Stimulated activated CD4-positive, alpha-beta T cell treated with anti-CD3 and anti-CD28 coated beads, Interleukin-4, amount 100 ng/mL, for 1 hour (primary cell): ENCODE data around the gene FCN3.
A peak's percentile ranks its signal among the peaks of the same experiment; 100 is the strongest.
"Not testable (repeated sequence)": the region's sequence is repeated elsewhere in the genome, so short reads cannot be mapped to it uniquely, and the experiment has no call there.

Source experiments
- DNase-seq: peaks from one replicate; pipeline ENCODE4 v3.0.0-alpha.2; 2020

The FCN3 gene

DNA sequence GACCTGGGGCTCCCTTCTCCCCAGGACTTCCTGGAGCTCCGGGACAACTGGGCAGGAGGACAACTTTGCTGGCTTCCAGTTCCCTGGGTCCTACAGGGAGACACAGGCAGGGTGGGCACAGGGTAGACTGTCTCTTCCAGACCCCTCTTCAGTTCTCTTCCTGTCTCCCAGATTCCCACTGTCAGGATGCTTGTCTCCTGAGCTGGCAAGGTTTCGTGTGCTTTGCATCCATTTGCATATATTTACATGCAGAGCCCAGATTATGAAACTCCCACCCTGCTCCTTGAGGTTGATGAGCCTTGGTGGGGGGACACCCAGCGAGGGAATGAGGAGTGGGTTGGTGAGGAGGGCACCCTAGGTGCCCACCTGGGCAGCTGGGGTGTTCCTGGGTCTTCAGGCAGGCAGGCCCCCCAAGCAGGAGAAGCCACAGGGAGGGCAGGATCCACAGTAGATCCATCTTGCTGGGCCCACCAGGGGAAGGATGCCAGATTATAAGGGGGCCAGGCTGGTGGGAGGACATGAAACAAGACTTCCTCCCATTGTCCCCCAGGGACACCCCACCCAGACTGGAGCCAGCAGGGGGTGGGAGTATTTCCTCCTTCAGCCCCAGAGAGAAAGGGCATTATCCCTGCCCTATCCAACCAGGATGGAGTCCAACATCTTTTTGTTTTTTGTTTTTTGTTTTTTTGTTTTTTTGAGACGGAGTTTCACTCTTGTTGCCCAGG is at the start of gene FCN3:
FCN3 (minus strand) TSS at position 463 of the 725 bp plus-strand sequence; CDS start at position 457, 6 bp downstream.
- no peak for DNase-seq

DNA sequence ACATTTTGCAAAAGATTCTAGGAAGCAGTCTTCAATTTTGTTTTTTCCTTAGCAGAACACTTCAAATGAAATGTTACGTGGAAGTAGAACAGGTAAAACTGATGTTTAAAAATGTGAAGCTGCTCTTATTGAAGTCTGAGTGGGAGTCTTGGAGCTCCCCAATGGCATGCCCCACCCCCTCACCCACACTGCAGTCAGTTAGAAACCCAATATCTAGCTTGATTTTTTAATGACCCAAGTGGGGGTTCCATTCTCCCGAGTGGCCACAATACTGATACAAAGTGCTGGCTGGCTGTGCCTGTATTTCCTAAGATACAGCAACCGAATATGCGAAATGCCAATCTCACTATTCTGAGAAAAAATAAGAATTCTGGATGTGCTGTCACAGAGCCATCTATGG is 49.1 kb upstream of the FCN3 start:
- DNase-seq: no peak

DNA sequence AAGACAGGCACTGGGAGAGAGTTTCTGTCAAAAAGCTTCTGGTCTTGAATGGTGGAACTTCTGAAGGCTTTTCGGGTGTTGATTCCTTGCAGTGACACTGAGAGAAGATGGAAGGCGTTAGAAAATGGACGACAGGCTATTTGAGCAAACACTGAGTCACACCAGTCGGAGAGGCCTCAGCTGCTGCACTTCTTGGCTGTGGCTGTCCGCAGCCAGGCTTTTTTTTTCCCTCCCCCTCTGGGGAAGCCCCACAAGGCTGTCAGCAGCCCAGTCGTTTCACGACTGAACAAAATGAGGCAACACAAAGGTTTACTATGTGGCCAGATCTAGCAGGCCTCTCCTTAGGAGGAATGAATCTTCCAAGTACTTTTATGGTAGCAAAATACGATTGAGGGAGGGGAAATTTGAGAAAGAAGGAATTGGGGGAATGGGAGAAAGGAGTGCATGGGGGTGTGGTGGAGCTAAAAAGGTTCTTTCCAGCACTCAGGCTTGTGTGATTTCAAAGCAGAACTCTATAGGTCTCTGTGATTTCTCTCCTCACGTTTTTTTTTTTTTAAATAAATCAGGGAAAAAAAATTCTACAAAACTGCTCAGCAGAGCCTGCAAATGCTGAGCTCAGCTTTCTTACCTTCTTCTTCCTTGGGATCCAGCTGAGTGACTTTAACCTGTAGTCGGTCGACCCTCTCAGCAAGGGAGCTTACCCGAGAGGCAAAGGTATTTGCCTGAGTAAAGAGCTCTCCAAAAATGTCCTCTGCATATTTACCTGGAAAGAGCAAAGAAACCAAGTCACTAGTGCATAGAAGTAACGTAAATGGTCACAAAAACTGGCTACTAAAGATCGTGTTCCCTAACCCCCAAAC is 43.9 kb upstream of the FCN3 start:
- DNase-seq: peak; percentile 45

DNA sequence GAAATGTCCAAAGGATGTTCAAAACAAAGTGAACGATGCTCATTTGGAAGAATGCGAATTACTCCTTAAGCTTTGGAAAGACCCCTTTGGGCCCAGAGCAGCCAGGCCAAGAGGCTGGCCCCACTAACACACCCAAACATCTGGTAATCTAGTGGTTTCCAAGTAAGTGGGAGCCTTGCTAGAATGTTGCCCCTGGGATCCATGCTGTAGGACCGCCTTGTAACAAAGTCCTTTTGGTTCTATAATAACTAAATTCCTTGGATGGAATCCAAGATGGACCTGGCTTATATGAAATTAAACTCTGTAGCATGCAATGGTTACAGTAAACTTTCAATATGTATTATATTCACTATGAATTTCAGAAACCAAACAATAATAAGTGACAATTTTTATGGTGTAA is 43.1 kb upstream of the FCN3 start:
- DNase-seq: no peak

DNA sequence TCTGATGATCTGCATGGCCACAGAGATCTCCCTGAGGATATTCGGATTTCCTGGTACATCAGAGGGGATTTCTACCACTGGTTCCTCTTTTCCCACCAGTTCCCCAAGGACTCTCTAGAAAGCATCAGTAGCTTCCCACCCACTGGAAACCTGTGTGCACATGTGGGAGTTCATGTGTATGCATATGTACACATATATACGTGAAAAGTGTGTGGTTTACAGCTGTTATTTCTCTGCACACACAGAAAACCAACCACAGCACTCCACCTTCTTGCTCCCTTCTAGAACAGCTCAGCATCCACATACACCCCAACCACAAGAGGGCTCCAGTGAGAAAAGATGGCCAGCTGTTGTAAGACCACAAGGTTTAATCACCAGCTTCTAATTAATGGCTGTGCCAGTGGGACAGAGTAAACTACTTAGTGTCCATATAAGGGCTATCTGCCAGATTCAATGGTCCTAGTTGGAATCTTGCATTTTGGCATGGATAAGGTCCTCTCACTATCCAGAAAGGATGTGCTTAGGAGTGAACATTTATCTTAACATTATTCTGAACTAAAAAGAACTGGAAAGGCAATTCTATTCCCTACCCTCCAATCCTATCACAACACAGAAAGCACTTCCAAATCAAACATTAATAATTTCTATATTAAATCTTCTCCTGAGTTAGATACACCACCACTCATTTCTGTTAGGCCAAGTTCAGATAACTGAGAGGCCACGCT is 41.9 kb upstream of the FCN3 start:
- DNase-seq: peak; percentile 38

DNA sequence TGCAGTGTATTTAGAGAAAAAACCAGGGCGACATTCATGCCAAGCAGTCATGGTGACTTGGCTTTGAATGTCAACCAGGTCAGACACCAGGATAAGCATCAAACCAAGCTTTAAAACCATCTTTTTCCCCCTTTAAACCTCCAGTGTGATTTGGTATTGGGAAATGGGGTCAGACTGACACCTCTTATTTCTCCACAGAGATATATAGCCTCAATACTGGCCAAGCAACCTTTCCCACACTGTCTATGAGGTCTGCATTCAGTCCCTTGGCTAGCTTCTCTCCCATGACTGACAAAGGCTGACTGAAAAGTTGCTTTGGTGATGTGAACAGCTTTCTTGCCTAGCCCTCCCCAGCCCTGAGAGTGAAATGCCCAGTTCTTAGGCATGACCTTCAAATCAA is 39.5 kb upstream of the FCN3 start:
- no peak for DNase-seq

DNA sequence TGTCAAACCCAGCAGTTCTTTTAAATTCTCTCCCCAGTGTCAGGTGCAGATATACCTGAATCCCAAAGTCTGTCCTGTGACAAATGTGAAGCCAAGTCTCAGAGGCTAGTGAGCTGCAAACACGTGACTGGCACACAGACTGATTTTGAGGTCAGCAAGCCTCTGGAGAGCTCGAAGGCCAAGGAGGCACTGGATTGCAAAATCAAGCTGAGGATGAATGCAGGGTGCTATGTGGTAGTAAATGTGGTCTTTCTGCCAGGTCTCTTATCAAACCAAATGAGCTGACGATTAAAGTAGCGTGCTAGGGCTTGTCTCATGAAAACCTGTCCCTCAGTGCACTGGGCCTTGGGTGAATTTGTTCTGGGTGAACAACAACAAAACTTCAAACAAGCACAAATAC is 38.4 kb upstream of the FCN3 start:
- no peak for DNase-seq

DNA sequence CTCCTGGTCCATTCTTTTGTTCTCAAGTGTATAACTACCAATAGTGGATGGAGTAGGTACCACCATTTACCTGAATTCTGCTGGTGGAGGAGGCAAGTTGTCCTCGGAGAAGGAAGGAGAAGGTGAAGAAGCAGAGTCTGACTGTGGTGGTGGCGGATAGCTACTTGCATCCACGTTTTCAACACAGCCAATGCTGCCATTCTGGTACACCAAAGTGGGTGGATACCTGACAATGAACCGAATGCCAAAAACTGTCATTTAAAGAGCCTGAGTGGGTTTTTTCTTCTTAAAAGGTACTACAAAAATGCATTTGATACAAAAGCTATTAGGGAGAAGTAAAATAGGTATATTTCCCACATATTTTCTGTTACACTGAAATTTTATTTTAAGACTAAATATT is 37.9 kb upstream of the FCN3 start:
- no peak for DNase-seq

DNA sequence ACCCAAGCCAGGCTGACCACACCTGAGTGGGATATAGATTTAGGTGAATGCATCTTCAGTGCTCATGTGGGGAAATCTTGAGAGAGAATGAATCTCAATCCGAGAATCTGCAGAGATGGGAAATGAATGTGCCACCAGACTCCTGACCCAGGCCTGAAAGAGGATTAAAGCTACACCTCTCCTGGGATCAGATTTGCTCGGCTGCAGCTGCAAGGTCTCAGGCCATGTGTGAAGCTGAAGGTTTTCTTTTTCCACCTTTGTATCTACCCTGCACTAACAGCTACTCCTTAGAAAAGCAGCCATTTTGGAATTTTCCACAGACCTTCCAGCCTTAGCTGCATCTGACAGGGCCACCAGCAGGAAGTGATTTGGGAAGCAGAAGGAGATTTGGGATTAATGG is 36.1 kb upstream of the FCN3 start:
- no peak for DNase-seq

DNA sequence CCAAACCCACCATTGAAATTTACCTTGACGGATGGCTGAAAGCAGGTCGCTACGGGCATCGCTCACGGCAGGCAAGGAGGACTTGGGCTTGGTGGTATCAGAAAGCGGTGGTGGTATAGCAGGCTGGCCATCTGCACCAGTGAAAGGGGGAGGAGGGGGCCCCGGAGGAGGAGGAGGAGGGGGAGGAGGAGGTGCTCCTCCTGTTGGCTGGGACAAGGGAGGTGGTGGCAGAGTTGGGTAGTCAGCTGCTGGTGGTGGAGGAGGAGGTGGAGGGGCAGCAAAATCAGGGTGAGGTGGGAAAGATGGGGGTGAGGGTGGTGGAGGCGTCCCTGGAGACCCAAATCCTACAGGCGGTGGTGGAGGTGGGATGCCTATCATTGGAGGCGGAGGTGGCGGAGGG is 35.0 kb upstream of the FCN3 start:
- DNase-seq: no peak

DNA sequence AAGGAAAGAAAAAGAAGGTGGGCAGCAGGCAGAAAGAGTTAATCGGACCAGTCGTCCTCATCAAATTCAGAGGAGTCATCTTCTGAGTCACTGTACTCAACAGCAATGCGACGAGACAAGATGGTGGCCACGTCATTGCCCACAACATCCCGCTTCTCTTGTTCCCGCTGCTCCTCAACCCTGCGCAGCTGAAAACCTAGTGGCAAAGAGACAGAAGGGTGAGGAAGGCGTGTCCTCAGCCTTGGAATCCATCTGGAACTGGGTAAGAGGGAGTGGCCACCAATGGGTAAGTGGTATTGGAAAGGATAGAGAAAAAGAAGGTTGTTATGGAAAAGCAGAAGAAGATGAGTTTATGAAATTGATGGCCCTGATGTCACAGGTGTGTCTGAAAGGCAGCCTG is 33.5 kb upstream of the FCN3 start:
- DNase-seq: no peak

DNA sequence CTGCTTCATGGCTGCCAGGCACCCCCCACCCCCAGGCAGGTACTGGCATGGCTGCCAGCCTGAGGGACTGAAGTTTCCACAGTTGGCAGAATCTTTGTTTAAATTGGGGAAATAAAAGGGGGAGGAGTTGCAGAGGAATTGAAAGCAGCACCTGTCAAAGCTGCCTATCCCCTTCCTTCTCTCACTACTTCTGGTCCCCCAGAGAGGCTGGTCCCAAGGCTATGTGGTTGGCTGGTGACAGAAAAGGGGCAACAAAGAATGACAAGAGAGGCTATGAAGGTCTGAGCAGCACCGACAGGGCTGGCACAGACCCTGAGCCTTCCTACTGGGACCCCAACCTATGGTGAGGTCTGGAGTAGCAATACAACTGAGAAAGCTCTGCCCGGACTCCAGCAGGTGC is 32.2 kb upstream of the FCN3 start:
- DNase-seq: not testable (repeated sequence)

DNA sequence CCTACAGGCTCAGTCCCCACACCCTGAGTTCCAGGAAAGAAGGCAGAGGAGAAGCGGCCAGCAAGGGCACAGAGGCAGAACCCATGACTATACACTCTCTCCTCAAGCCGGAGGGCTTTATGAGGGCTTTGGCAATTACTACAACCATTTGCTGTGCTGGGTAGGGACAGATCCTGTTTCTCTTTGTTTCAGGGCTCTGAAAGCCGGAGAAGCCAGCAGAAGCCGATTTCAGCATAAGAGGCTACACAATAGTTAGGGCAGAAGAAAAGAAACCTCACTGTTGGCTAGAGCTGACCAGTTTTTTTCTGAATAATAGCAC is 31.7 kb upstream of the FCN3 start:
- no peak for DNase-seq

DNA sequence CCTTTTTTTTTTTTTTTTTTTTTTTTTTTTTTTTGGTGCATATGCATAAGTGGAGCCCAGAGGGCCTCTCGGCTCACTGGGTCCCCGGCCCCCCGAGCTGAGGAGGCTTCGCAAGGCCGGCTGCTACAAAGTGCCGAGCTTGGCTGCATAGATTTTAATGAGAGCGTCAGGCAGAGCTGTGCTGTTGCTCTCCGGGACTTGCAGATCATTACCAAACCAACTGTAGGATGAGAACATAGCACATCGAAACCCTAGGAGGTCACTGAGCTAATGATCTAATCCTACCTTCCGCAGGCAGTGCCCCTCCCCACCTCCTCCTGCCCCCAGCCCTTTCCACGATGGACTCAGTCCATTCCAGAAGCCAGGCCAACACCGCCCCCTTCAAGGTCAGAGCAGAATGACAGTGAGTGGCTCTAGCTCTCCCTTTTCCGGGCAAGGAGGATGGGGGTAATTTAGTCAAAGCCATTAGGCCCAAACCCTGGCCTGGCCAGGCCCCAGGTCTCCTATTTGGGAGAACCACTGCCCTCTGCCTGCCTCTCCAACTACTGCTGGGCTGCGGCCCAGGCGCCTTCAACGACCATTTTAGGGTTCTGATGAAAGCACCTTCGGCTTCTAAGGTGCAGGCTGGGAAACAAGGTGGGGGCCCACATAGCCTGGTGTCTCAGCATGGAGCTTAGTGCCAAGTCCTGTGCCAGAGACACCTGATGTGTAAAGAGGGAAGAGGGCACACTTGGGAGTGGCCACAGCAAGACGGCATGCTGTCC is 31.2 kb upstream of the FCN3 start:
- not testable (repeated sequence) for DNase-seq

DNA sequence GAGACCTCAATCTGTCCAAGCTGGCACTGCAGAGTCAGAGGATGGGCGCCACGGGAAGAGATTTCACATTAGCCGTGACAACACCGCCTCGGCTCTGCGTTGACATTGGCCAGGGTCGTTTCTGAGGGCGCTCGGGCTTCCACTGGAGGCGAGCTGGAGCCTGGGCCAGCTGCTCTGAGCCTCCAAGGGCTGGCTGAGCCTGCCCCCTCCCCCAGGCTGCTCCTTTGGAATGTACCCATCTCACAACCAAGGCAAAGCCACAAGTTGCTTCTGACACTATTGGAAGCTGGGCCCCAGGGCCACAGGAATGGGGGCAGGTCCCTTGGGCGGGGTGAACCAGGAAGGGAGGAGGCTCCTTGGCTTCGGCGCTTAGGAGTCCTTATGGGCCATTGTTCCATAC is 30.4 kb upstream of the FCN3 start:
- no peak for DNase-seq

DNA sequence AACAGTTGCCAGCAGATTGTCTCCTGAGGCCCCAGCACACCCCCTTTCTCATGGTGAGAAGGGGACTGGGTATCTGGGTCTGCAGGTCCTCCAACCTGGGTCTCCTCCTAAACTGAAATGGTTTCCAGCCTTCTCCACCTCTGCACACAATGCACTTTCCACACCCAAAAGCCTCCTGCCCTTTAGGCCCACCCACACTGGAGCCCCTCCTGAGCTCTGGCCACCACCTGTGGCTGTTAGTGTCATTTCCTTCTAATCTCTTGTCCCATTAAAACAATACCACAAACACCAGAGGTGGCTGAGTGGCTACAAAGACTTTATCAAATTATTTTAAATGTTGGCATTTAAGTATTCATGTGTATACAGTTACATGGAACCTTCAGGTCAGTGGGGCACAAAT is 29.3 kb upstream of the FCN3 start:
- DNase-seq: no peak

DNA sequence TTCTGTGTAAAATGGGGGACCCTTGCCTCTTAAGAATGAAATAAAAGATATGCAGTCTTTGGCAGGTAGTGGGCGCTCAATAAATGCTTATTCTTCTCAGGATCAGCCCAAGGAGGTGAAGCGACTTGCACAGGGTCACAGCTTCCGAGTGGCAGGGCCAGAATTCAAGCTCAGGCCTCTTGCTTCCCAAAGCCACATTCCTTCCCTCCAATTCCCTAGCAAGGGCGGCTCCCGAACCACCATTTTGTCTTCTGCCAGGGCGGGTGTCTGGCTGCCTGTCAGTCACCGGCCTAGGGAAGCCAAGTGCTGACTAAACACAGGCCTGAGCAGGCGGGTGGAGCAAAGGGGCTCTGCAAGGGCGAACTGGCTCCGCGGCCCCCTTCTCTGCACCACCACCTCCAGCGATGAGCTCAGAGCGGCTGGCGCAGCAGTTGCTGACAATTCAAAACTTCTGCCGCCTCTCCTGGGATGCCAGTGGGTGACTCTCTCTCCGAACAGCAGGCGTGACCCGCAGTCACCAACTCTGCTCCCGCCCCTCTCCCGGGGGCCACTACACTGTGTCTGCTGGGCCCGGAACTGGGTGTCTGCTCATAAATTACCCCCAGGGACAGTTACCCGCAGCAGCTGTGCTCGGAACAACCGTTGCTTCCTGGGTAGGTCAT is 28.6 kb upstream of the FCN3 start:
- peak; percentile 25 for DNase-seq

DNA sequence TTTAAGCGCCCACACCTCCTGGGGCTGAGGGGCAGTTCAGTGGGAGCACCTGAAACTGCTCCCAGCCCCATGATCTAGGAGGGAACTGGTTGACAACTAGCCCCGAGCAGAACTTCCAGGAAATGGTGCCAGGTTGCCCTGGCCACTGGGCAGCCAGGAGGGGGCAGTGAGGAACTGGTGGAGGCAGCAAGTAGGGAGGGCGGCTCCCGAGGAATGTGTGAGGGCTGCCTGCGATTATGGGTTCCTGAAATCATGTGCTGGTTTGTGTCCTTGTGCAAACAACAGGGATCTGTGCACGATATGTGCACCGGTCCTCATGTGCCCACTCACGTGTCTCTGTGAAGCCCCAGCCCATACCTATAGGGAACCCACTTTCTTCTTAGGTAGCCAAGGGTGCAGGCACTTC is 27.7 kb upstream of the FCN3 start:
- DNase-seq: peak; percentile 22

DNA sequence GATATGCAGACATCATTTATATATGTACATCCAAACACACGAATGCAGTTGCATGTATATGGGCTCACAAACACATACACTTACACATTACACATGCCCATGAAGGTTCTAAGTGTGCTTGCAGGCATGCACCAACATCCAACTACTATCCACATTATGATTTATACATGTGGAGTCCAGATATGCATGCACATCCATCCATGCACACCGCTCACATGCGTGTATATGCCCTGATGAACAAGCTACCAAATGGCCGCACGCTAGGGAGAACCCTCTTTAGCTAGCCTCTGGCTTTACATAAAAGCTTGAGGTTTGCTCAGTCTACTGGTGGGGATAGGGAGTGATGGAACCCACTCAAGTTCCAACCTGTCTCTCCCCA is 26.3 kb upstream of the FCN3 start:
- no peak for DNase-seq

DNA sequence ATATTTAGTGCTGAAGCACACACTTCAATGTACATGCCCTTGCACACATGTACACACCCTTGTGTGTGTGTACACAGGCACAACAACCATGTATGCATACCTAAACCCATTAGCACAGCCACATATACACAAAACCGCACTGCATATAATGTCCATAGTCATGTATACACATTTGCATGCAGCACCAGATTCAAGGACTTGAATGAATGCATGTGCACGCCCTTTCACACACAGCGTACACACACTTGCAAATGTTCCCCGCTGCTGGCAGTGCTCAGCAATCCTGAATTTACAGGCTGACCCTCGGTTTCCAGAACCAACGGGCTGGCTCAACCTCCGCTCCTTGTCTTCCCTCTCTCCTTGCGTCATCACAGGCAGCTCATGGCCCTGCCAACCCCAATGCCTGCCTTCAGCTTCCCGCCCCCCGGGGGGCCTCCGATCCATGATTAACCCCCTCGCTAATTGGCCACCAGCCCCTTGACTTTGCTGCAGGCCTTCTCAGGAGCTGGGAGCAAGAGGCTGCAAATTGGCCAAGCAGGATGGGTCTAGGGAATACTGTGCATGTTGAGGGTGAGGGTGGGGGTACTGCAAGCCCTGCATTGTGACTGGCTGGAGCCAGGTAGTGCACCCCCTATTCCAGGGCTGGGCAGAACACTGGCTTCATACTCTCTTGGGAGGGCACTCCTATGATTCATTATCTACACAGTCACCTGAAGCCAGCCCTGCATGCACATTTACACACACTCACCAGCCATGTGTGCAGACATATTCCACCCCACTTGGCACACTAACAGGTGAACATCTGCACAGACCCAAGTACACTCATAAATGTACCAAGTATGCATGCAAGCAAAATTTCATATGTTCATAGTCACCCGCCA is 25.7 kb upstream of the FCN3 start:
- no peak for DNase-seq

DNA sequence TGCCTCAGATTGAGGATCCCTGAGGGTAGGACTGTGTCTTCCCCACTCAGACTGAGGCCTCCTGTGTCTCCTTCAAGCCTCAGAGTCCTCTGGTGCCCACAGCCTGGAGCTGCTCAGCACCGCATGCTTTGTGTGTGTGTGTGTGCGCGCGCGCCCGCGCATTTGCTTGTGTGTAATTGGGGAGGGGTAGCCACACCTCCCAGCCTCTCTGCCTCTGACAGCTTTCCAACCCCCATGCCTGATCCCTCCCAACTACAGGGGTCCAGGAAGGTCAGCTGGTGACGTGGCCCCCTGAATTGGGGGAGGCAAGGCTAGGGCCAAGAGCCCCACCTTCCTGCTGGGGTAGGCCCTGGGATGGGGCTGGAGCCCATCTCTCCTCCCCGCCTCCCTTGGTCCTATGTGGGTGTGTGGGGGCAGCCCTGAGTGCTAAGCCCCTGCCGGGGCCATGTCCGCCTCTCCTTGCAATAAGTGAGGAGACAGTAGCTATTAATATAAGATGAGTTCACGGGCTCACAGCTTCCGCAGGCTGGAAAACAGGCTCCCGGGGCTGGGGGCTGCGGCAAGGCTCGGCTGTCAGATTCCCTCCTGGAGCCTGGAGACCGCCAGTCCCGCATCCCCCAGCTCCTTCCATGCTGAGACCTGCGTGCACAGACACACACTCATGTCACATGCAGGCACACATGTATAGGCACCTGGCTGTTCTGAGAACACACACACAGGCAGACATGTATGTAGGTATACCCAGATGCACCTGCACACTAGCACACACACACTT is 24.8 kb upstream of the FCN3 start:
- no peak for DNase-seq
